Neural progenitor cell (in vitro differentiated cells): ENCODE measurements around the gene BAX. TPM values are rescaled to one million over a fixed set of nuclear protein-coding genes. Genes with fewer than 3 reads are reported as not detected.

Experiments
- DNase-seq: peaks from one replicate; pipeline ENCODE4 v3.0.0-alpha.2; 2016; ENCODE audit warnings: low spot score
- H2AFZ ChIP-seq: fragments of 200-600 bp; sonication (generic); replicated peaks from 2 replicates; pipeline ENCODE4 v1.6.1; 2016; ENCODE audit warnings: antibody characterized with exemption
- H3F3A ChIP-seq: fragments of 200-600 bp; sonication (generic); 2 replicates; pipeline ENCODE4 v1.6.1; 2016; ENCODE audit warnings: antibody characterized with exemption, low read depth
- H3K27ac ChIP-seq: fragments of 200-600 bp; sonication (generic); 2 replicates; pipeline ENCODE4 v1.5.1; 2016; ENCODE audit warnings: mild to moderate bottlenecking
- H3K27me3 ChIP-seq: fragments of 200-600 bp; sonication (generic); 2 replicates; pipeline ENCODE4 v1.6.1; 2016; ENCODE audit warnings: mild to moderate bottlenecking, moderate library complexity
- H3K36me3 ChIP-seq: fragments of 200-600 bp; sonication (generic); 2 replicates; pipeline ENCODE4 v1.5.1; 2016
- H3K4me1 ChIP-seq: fragments of 200-600 bp; sonication (generic); 2 replicates; pipeline ENCODE4 v1.6.1; 2016; ENCODE audit warnings: mixed run types
- H3K4me2 ChIP-seq: fragments of 200-600 bp; sonication (generic); 2 replicates; pipeline ENCODE4 v1.6.1; 2016
- H3K4me3 ChIP-seq: fragments of 200-600 bp; sonication (generic); 2 replicates; pipeline ENCODE4 v1.5.1; 2016
- H3K79me2 ChIP-seq: fragments of 200-600 bp; sonication (generic); 2 replicates; pipeline ENCODE4 v1.6.1; 2016; ENCODE audit warnings: low read depth
- H3K9ac ChIP-seq: fragments of 200-600 bp; sonication (generic); 2 replicates; pipeline ENCODE4 v1.6.1; 2016
- H3K9me3 ChIP-seq: fragments of 200-600 bp; sonication (generic); 2 replicates; pipeline ENCODE4 v1.5.1; 2016; ENCODE audit warnings: low read depth
- H4K20me1 ChIP-seq: fragments of 200-600 bp; sonication (generic); 2 replicates; pipeline ENCODE4 v1.6.1; 2016; ENCODE audit warnings: low read depth
- H3K27ac Mint-ChIP-seq: 3 replicates; pipeline ENCODE4 v1.8.0; 2021; ENCODE audit warnings: mixed read lengths
- H3K27me3 Mint-ChIP-seq: 2 replicates; pipeline ENCODE4 v1.8.0; 2022; ENCODE audit warnings: low read depth, mild to moderate bottlenecking, inconsistent platforms, moderate library complexity, mixed read lengths; ENCODE audit not compliant: insufficient read depth
- H3K36me3 Mint-ChIP-seq: 3 replicates; pipeline ENCODE4 v1.8.0; 2021; ENCODE audit warnings: mixed read lengths
- H3K4me1 Mint-ChIP-seq: 3 replicates; pipeline ENCODE4 v1.8.0; 2021; ENCODE audit warnings: mixed read lengths
- H3K4me3 Mint-ChIP-seq: 3 replicates; pipeline ENCODE4 v1.8.0; 2021; ENCODE audit warnings: mild to moderate bottlenecking, moderate library complexity, mixed read lengths
- H3K9me3 Mint-ChIP-seq: 3 replicates; pipeline ENCODE4 v1.8.0; 2020; ENCODE audit warnings: mixed read lengths
- EZH2 ChIP-seq: fragments of 200-600 bp; sonication (generic); IDR thresholded peaks from 2 replicates; pipeline ENCODE4 v1.6.1; 2017; ENCODE audit warnings: antibody characterized with exemption, mild to moderate bottlenecking, moderate library complexity
- EZH2phosphoT487 ChIP-seq: fragments of 200-600 bp; sonication (generic); IDR thresholded peaks from 2 replicates; pipeline ENCODE4 v1.6.1; 2017; ENCODE audit warnings: antibody characterized with exemption
- total RNA-seq: library from RNA; depleted of rRNA; stranded (reverse); fragments of >200 nt; gene quantifications from 2 replicates; pipeline ENCODE4 v1.2.3, GENCODE V29; 2015; ENCODE audit warnings: low replicate concordance
- TF ChIP-seq, protein P1 (sequence below): fragments of 200-600 bp; sonication (generic); IDR thresholded peaks from 2 replicates; pipeline ENCODE4 v1.5.1; 2017; ENCODE audit warnings: antibody characterized with exemption, mild to moderate bottlenecking

The BAX gene
- total RNA-seq, 1 donor from 2014 or later: 35.8 TPM

- no peaks in the 10 kb centered on the region for H3K79me2 ChIP-seq
- no peak overlapping the region for H3K4me3 ChIP-seq
- no peaks in the 10 kb centered on the region for H3K27me3 ChIP-seq
- H3K9ac ChIP-seq: no peak overlapping the region
- H3K27ac Mint-ChIP-seq: no peak overlapping the region
- DNase-seq: peak; percentile 63
- H4K20me1 ChIP-seq: no peaks in the 10 kb centered on the region
- H2AFZ ChIP-seq: no peak overlapping the region
- H3K36me3 ChIP-seq: no peaks in the 10 kb centered on the region
- no peak overlapping the region for H3K27ac ChIP-seq
- H3F3A ChIP-seq: no peaks in the 10 kb centered on the region
- H3K4me1 Mint-ChIP-seq: peaks cover under 1% of the 10 kb centered on the region
- no peaks in the 10 kb centered on the region for H3K9me3 ChIP-seq
- H3K4me3 Mint-ChIP-seq: peak overlapping the region; percentile 72
- peaks cover 20% of the 10 kb centered on the region for H3K36me3 Mint-ChIP-seq
- H3K9me3 Mint-ChIP-seq: no peaks in the 10 kb centered on the region
- H3K4me2 ChIP-seq: no peak overlapping the region
- H3K27me3 Mint-ChIP-seq: peaks cover 4% of the 10 kb centered on the region
- no peaks in the 10 kb centered on the region for H3K4me1 ChIP-seq
- TF ChIP-seq EZH2 (no peak), EZH2phosphoT487 (no peak)
- TF ChIP-seq, protein P1, sequence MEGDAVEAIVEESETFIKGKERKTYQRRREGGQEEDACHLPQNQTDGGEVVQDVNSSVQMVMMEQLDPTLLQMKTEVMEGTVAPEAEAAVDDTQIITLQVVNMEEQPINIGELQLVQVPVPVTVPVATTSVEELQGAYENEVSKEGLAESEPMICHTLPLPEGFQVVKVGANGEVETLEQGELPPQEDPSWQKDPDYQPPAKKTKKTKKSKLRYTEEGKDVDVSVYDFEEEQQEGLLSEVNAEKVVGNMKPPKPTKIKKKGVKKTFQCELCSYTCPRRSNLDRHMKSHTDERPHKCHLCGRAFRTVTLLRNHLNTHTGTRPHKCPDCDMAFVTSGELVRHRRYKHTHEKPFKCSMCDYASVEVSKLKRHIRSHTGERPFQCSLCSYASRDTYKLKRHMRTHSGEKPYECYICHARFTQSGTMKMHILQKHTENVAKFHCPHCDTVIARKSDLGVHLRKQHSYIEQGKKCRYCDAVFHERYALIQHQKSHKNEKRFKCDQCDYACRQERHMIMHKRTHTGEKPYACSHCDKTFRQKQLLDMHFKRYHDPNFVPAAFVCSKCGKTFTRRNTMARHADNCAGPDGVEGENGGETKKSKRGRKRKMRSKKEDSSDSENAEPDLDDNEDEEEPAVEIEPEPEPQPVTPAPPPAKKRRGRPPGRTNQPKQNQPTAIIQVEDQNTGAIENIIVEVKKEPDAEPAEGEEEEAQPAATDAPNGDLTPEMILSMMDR: no peak
Observed at GRCh38 chr19:48982280-48982679, 27.6 kb downstream of the BAX start.

- DNase-seq: no peak
- no peak overlapping the region for H3K27ac ChIP-seq
- no peaks in the 10 kb centered on the region for H3K27me3 ChIP-seq
- Mint-ChIP-seq H3K4me3 (no peak overlapping the region), H3K9me3 (no peaks in the 10 kb centered on the region), H3K4me1 (peaks cover 9% of the 10 kb centered on the region), H3K27me3 (peaks cover 2% of the 10 kb centered on the region), H3K36me3 (peaks cover 24% of the 10 kb centered on the region), H3K27ac (no peak overlapping the region)
- no peaks in the 10 kb centered on the region for H3K36me3 ChIP-seq
- H3K4me1 ChIP-seq: no peaks in the 10 kb centered on the region
- H3F3A ChIP-seq: no peaks in the 10 kb centered on the region
- no peak overlapping the region for H3K4me2 ChIP-seq
- TF ChIP-seq EZH2 (no peak), EZH2phosphoT487 (no peak)
- TF ChIP-seq, protein P1: no peak
- H2AFZ ChIP-seq: no peak overlapping the region
- peaks cover 5% of the 10 kb centered on the region for H4K20me1 ChIP-seq
- H3K79me2 ChIP-seq: peaks cover 7% of the 10 kb centered on the region
- no peaks in the 10 kb centered on the region for H3K9me3 ChIP-seq
- no peak overlapping the region for H3K4me3 ChIP-seq
- no peak overlapping the region for H3K9ac ChIP-seq
Observed at GRCh38 chr19:48985711-48986110, 31.0 kb downstream of the BAX start.

GRCh38 chr19:48986211-48986610 lies 31.5 kb downstream of the BAX start:
- peaks cover 12% of the 10 kb centered on the region for H3K79me2 ChIP-seq
- H3K27me3 ChIP-seq: no peaks in the 10 kb centered on the region
- H3K36me3 ChIP-seq: no peaks in the 10 kb centered on the region
- no peak overlapping the region for H3K4me3 Mint-ChIP-seq
- peaks cover 2% of the 10 kb centered on the region for H3K27me3 Mint-ChIP-seq
- no peak overlapping the region for H2AFZ ChIP-seq
- no peak overlapping the region for H3K4me2 ChIP-seq
- H3K9me3 ChIP-seq: no peaks in the 10 kb centered on the region
- no peak overlapping the region for H3K27ac ChIP-seq
- H3K4me3 ChIP-seq: no peak overlapping the region
- DNase-seq: no peak
- peaks cover 9% of the 10 kb centered on the region for H3K4me1 Mint-ChIP-seq
- no peaks in the 10 kb centered on the region for H3K9me3 Mint-ChIP-seq
- no peak for TF ChIP-seq EZH2phosphoT487
- TF ChIP-seq, protein P1: no peak
- no peak for TF ChIP-seq EZH2
- H4K20me1 ChIP-seq: peaks cover 9% of the 10 kb centered on the region
- H3F3A ChIP-seq: no peaks in the 10 kb centered on the region
- H3K27ac Mint-ChIP-seq: no peak overlapping the region
- peaks cover 24% of the 10 kb centered on the region for H3K36me3 Mint-ChIP-seq
- no peak overlapping the region for H3K9ac ChIP-seq
- no peaks in the 10 kb centered on the region for H3K4me1 ChIP-seq
